GM18858 (cell line): ENCODE data around the gene ADGRG3.
"Not testable (repeated sequence)": the region's sequence is repeated elsewhere in the genome, so short reads cannot be mapped to it uniquely, and the experiment has no call there.

Source experiments
- ATAC-seq: cut with Tn5 transposase; IDR thresholded peaks from one replicate; pipeline ENCODE4 v1.9.1; 2021; ENCODE audit not compliant: unreplicated experiment

ADGRG3 gene

GRCh38 chr16:57661936-57662906 lies 5.9 kb upstream of the ADGRG3 start:
- ATAC-seq, result no peak

- no peak for ATAC-seq
Measured at GRCh38 chr16:57663436-57663835, 4.7 kb upstream of the ADGRG3 start.

- ATAC-seq, result no peak
Measured at GRCh38 chr16:57663917-57664661, 4.0 kb upstream of the ADGRG3 start.

GRCh38 chr16:57664662-57665025 lies 3.5 kb upstream of the ADGRG3 start:
- ATAC-seq, result no peak

DNA sequence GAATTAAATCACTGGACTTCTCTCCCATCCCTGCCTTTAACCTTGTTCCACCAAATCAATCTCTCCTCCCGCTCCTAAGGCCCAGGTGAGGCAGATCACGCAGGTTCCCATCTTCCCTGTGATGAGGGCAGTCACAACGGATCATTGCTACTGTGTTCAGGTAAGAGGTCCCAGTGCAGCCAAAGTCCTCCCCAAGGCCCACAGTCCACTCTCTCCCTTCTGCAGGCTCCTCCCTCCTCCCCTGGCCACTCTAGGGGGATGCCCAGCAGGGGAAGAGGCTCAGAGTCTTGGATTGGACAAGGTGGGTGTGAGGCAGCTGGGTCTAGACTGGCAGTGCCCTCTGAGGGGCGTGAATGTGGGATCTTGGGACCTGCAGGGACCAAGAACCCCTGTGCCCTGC lies 2.6 kb upstream of the ADGRG3 start:
- no peak for ATAC-seq

DNA sequence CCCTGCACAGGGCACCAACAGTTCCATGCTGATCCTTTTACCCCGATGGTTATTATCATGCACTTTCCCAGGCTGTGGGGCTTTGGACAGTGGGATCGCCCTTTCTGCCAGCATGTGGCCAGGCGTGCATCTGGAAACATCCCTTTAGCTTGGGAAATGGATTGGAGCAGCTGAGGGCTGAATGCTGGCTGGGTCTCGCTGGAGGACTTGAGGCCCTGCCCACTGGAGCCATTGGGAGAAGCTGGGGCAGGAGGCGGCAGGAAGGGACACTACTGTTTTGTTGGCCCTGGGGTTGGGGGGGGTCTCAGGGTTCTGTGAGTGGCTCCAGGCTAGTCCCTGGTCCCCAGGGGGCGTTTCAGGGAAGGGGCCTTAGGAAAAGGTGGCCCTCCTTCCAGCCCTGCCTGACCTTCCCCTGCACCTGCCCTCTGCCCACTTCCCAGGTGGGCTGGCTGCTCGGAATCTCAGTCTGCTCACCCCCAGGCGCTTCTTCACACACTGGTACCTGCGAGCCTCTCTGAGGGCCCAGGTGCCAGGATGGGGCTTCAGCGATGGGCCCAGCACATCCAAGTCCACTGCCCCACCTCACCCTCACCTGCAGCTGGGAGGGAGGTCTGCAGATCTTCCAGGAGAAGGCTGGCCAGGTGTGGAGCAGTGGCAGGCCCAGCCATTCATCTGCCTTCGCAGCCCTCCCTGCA lies 1.6 kb upstream of the ADGRG3 start:
- no peak for ATAC-seq

DNA sequence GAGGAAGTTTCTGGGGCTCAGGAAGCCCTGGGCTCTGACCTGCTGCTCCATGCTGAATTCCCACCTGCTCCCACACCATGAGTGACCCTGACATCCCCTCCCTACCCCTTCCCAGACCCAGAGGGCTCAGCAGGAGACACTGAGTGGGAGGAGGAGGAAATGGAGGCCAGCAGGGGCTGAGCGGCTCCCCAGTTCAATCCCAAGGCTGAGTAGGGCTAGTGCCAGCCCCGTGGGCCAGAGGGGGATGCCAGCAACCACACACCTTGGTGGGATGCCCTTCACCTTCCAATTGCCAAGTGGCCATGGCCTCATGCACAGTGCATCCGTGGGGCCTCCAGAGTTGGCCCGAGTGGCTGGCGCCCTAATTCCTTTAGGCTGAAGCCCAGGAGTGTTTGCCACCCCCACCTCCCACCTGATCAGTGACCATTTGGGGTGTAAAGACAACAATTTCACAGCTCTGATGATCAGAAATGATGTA lies 1.0 kb upstream of the ADGRG3 start:
- no peak for ATAC-seq

DNA sequence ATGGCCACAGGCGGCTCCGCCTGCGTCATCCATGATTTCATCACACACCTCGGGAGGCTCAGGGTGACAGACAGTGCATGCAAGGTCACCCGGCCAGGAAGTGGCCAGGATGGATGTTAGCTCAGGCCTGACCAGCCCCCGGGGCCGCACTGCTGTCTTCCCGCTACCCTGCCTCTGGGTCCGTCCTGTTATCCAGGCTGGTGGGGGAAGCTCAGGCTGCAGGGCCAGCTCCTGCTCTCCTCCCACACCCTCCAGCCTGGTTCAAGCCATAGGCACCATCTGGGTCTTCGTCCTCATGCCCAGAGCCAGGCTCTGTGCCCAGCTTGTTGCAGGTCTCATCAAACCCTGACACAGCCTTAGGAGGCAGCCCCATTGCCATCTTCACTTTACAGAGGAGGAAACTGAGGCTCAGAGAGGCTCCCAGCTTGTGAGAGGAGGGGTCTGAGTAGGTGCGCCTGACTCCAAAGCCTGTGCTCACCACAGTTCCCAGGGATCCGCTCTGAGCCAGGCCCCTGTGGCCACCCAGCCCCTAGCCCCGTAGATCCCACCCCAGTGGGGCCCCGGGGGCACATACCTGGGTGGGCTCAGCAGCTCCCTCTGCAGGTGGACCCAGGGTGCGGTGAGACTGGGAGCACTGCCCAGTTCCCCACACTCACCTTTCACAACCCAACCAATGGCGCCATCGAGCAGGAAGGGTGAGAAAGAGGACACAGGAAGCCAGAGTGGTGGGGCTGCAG lies 412 bp upstream of the ADGRG3 start:
- ATAC-seq, result no peak

DNA sequence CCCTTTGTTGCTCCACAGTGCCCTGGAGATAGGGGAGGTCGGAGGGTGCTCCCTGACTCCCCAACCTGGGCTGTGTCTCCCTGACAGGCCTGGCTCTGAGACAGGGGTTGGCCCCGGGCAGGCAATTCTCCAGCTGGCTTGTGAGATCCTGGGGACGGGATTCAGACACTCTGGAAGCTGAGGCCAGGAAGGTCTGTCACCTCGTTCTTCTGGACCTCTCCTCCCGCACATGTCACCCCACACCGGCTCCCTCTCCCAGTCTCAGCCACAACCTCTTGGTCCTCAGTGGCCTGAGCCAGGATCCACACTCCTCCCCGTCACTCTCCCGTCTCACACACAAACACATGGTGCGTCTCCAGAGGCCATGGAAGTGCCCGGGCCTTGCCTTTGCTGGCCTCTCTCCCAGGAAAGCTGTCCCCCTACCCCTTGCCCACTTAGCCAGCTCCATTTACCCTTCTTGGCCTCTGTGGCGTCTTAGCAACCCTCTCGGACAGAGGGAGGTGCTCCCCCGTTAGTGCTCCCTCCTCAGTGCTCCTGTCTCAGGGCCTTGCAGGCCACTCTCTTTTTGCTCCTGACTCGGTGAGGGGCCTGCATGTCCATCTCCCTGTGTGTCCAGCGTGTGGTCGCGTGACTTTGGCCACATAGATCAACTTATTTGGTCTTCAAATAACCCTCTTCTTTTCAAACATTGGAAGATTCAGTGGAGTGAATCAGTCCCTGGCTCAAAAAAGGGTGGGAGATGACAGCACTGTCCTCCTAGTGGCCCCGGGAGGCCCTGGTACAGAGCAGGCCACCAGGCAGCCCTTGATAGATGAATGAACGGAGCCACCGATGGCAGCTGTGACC lies 747 bp downstream of the ADGRG3 start:
- ATAC-seq, result no peak

- ATAC-seq, result no peak
Measured at GRCh38 chr16:57669476-57670162, 1.5 kb downstream of the ADGRG3 start.

- ATAC-seq, result no peak
Measured at GRCh38 chr16:57670196-57670595, 2.1 kb downstream of the ADGRG3 start.

DNA sequence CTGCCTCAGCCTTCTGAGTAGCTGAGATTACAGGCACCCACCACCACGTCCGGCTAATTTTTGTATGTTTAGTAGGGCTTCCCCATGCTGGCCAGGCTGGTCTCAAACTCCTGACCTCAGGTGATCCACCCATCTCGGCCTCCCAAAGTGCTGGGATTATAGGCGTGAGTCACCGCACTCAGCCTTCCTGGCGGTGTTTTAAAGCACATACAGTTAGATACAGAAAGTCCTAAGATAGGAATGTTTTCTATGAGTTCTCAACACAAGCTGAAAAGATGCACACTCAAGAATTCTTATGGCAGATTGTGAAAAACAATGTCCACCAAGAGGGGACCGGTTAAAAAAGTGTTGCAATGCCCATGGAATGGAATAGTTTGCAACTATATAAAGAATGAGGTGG lies 3.3 kb downstream of the ADGRG3 start:
- ATAC-seq, result not testable (repeated sequence)

GRCh38 chr16:57672416-57672815 lies 4.3 kb downstream of the ADGRG3 start:
- ATAC-seq, result no peak

GRCh38 chr16:57672824-57673223 lies 4.7 kb downstream of the ADGRG3 start:
- ATAC-seq, result no peak

DNA sequence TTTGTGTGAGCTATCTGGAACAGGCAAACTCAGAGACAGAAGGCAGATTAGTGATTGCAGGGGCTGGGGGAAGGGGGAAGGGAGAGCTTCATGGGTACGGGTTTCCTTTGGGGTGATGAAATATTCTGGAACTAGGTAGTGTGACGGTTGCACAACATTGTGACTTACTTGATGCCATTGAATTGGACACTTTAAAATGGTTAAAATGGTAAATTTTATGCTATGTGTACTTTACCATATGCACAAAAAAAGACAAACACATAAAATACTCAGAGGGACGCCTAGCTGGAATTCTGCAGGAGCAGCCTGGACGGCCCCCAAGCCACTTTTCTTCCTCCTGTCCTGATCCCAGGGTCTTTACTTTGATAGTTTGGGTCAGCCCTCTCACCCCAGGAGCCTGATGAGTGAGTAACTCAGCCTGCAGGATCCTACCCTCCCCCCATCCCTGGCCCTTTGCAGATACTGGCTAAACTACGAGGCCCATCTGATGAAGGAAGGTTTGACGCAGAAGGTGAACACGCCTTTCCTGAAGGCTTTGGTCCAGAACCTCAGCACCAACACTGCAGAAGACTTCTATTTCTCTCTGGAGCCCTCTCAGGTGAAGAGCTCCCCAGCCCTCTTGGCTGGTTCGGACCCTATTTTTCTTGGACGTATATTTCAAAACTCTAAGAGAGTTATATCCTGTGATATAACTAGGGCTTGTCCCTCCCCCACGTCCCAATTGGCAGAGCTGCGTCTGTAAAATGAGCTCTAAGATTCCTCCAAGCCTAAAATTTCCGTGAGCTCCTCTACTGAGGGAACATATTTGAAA lies 7.8 kb downstream of the ADGRG3 start:
- no peak for ATAC-seq

GRCh38 chr16:57676553-57677085 lies 8.5 kb downstream of the ADGRG3 start:
- no peak for ATAC-seq

DNA sequence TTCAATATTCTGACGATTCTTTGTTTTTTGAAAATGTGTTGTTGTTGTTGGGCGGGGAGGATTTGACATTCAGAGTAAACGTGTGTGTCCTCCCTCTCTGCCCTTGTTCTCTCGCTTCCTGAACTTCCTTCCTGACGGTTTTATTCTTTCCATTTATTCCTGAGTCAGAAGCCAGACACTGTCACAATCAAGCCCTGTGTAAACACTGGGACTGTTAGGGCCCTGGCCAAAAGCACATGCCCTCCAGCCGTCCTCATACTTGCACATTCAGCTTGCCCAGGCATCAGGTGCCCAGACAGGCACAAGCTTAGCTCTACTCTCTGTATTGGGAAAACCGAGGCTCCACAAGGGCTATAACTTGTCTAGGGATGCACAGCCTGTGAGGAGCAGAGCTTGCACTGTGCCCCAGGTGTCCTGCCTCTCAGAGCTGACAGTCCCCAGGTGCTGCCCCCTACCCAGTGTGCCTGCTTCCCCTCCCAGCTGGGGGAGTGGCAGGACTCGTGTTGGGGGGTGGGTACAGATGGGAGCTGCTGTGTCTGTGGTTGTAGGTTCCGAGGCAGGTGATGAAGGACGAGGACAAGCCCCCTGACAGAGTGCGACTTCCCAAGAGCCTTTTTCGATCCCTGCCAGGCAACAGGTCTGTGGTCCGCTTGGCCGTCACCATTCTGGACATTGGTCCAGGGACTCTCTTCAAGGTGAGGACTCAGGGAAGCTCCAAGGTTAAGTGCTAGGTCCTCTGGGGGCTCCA lies 9.7 kb downstream of the ADGRG3 start:
- ATAC-seq, result no peak
